Thoracic aorta (tissue), 2 donors: Measurements from ENCODE around the gene PRR32. TPM values are rescaled to one million over a fixed set of nuclear protein-coding genes. Genes with fewer than 3 reads are reported as not detected.
A peak's percentile ranks its signal among the peaks of the same experiment; 100 is the strongest.

ENCODE experiments used
- ATAC-seq: fragments of 150-250 bp; one replicate; pipeline ENCODE4 v1.8.0; 2017; ENCODE audit warnings: low read depth; ENCODE audit not compliant: insufficient number of reproducible peaks, low FRiP score
- DNase-seq: peaks from one replicate; pipeline ENCODE4 v3.0.0-alpha.2; 2020; ENCODE audit warnings: low spot score
- H3K27ac ChIP-seq, 2 donors: fragments of 200-600 bp; sonication (generic); 1 replicate in 1 of 2; 2 replicates in 1 of 2; pipeline ENCODE4 v1.5.1; 2016; ENCODE audit warnings: mild to moderate bottlenecking in 2 of 2, moderate library complexity in 2 of 2
- H3K27me3 ChIP-seq: fragments of 200-600 bp; sonication (generic); replicated peaks from 2 replicates; pipeline ENCODE4 v1.6.0; 2016; ENCODE audit warnings: mild to moderate bottlenecking; ENCODE audit not compliant: insufficient read depth
- H3K36me3 ChIP-seq: fragments of 200-600 bp; sonication (generic); one replicate; pipeline ENCODE4 v1.5.1; 2016
- H3K4me1 ChIP-seq, 2 donors: fragments of 200-600 bp; sonication (generic); 1 replicate in 1 of 2; 2 replicates in 1 of 2; pipeline versions ENCODE4 v1.5.1 to v1.6.0; 2016; ENCODE audit warnings: low read depth in 2 of 2, mild to moderate bottlenecking in 1 of 2; ENCODE audit not compliant: control insufficient read depth in 1 of 2
- H3K4me3 ChIP-seq: fragments of 200-600 bp; sonication (generic); 2 replicates; pipeline ENCODE4 v1.5.1; 2016; ENCODE audit warnings: mild to moderate bottlenecking
- H3K9me3 ChIP-seq: fragments of 200-600 bp; sonication (generic); 2 replicates; pipeline ENCODE4 v1.5.1; 2016
- CTCF ChIP-seq: fragments of 200-600 bp; sonication (generic); IDR thresholded peaks from one replicate; pipeline ENCODE4 v1.5.1; 2019; ENCODE audit warnings: antibody characterized with exemption
- total RNA-seq, 2 donors: library from RNA; depleted of rRNA; stranded (reverse); fragments of >200 nt; gene quantifications; one replicate each; pipeline versions ENCODE4 v1.1.0 to v1.2.3, GENCODE V29; 2016

Gene PRR32
- total RNA-seq, 2 donors from 2014 or later: not detected

- H3K27me3 ChIP-seq: no peaks in the 10 kb centered on the region
- H3K4me1 ChIP-seq: no peaks in the 10 kb centered on the region
- H3K27ac ChIP-seq: no peak overlapping the region
- H3K9me3 ChIP-seq: no peaks in the 10 kb centered on the region
- ATAC-seq (no peak), DNase-seq (no peak)
- no peaks in the 10 kb centered on the region for H3K36me3 ChIP-seq
- no peak overlapping the region for H3K4me3 ChIP-seq
- TF ChIP-seq CTCF: no peak
Observed at GRCh38 chrX:126820700-126821420, 1.3 kb downstream of the PRR32 start.

GRCh38 chrX:126824338-126825007 is 4.9 kb downstream of the PRR32 start:
- no peaks in the 10 kb centered on the region for H3K9me3 ChIP-seq
- no peaks in the 10 kb centered on the region for H3K27me3 ChIP-seq
- DNase-seq: no peak
- no peaks in the 10 kb centered on the region for H3K36me3 ChIP-seq
- no peak overlapping the region for H3K4me3 ChIP-seq
- no peak for ATAC-seq
- no peaks in the 10 kb centered on the region for H3K4me1 ChIP-seq
- H3K27ac ChIP-seq: no peak overlapping the region
- TF ChIP-seq CTCF: no peak

GRCh38 chrX:126825566-126826193 is 6.2 kb downstream of the PRR32 start:
- no peak overlapping the region for H3K27ac ChIP-seq
- no peak for TF ChIP-seq CTCF
- ATAC-seq: no peak
- no peaks in the 10 kb centered on the region for H3K36me3 ChIP-seq
- no peak overlapping the region for H3K4me3 ChIP-seq
- H3K4me1 ChIP-seq: no peaks in the 10 kb centered on the region
- H3K9me3 ChIP-seq: no peaks in the 10 kb centered on the region
- no peak for DNase-seq
- H3K27me3 ChIP-seq: no peaks in the 10 kb centered on the region

DNA sequence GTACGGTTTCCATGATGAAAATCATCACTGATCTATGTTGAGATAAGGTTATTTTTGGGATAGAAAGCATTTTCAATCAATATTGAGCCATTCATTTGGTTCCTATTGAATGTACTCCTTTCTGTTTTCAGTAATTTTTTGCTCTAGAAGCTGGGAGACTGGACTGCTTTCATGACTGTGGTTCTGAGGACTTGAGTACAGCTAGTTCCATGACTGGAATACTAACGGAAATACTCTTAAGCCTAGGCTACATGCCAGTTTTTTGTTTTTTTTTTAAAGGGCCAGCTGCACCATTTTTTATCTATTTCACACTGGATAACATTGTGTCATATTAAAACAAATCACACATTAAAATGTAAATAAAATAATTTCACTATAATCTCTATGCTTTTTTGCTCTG is 16.7 kb downstream of the PRR32 start:
- Histone ChIP-seq H3K4me3 (peak overlapping the region; percentile 13), H3K27ac (peak overlapping the region in 1 of 2 donors; percentile 35), H3K9me3 (no peaks in the 10 kb centered on the region), H3K36me3 (no peaks in the 10 kb centered on the region), H3K4me1 (no peaks in the 10 kb centered on the region), H3K27me3 (no peaks in the 10 kb centered on the region)
- no peak for ATAC-seq
- no peak for DNase-seq
- no peak for TF ChIP-seq CTCF

GRCh38 chrX:126847143-126847542 is 27.6 kb downstream of the PRR32 start:
- TF ChIP-seq CTCF: no peak

More at GRCh38 chrX:126847143-126847542, 27.6 kb downstream of the PRR32 start:
- Histone ChIP-seq H3K4me1 (no peaks in the 10 kb centered on the region), H3K4me3 (no peak overlapping the region), H3K27ac (no peak overlapping the region), H3K9me3 (no peaks in the 10 kb centered on the region), H3K36me3 (no peaks in the 10 kb centered on the region), H3K27me3 (no peaks in the 10 kb centered on the region)
- DNase-seq (no peak), ATAC-seq (no peak)
